HEK293 (cell line): ENCODE data around the gene LAMB4.
"Not testable (repeated sequence)": the region's sequence is repeated elsewhere in the genome, so short reads cannot be mapped to it uniquely, and the experiment has no call there.

Experiments
- CTCF ChIA-PET: fragments of 350-600 bp; formaldehyde crosslinking; extraction: SDS; loops from one replicate; lab custom pipeline; 2021; ENCODE audit warnings: antibody characterized with exemption; lab: Yijun Ruan, JAX
- POLR2A ChIA-PET: fragments of 300-600 bp; formaldehyde crosslinking; extraction: SDS; loops from one replicate; lab custom pipeline; 2020; ENCODE audit warnings: antibody characterized with exemption, inconsistent platforms; lab: Yijun Ruan, JAX
- H3K27ac ChIP-seq: fragments of 200-500 bp; sonication (Bioruptor generic); 2 replicates; pipeline ENCODE4 v1.5.1; 2014; ENCODE audit warnings: low read depth, low read length, control low read depth, inconsistent platforms; ENCODE audit errors: extremely low read depth
- H3K36me3 ChIP-seq, 2 experiments: fragments of 200-500 bp in 1 of 2; sonication (Bioruptor generic) in 1 of 2; 1 replicate in 1 of 2; 2 replicates in 1 of 2; pipeline ENCODE4 v1.5.1; 2014 to 2017; ENCODE audit warnings: inconsistent platforms in 2 of 2, low read length in 2 of 2; ENCODE audit not compliant: control insufficient read depth in 2 of 2, insufficient read depth in 1 of 2
- H3K4me1 ChIP-seq: fragments of 200-500 bp; sonication (Bioruptor generic); 2 replicates; pipeline ENCODE4 v1.5.1; 2014; ENCODE audit warnings: mild to moderate bottlenecking, low read length, inconsistent platforms; ENCODE audit not compliant: control insufficient read depth, insufficient read depth
- H3K4me3 ChIP-seq: 2 replicates; pipeline ENCODE4 v1.5.1; 2011; ENCODE audit warnings: low read depth, mild to moderate bottlenecking, control low read depth, low read length, moderate library complexity
- H3K9me3 ChIP-seq: fragments of 200-500 bp; sonication (Bioruptor generic); 2 replicates; pipeline ENCODE4 v1.5.1; 2014; ENCODE audit warnings: low read depth, low read length, inconsistent platforms; ENCODE audit not compliant: control insufficient read depth, insufficient read depth
- CTCF ChIP-seq: fragments of 450-650 bp; formaldehyde crosslinking; IDR thresholded peaks from 2 replicates; pipeline ENCODE4 v1.5.1; 2016; ENCODE audit warnings: missing biosample characterization, missing genetic modification characterization
- FEZF1 ChIP-seq: fragments of 450-650 bp; formaldehyde crosslinking; IDR thresholded peaks from 2 replicates; pipeline ENCODE4 v1.5.1; 2016; ENCODE audit warnings: missing biosample characterization, missing genetic modification characterization
- ZBTB1 ChIP-seq: fragments of 450-650 bp; formaldehyde crosslinking; IDR thresholded peaks from 2 replicates; pipeline ENCODE4 v1.5.1; 2016; ENCODE audit warnings: missing biosample characterization, missing genetic modification characterization
- ZBTB21 ChIP-seq: fragments of 450-650 bp; formaldehyde crosslinking; IDR thresholded peaks from 2 replicates; pipeline ENCODE4 v1.5.1; 2017; ENCODE audit warnings: missing biosample characterization, missing genetic modification characterization
- ZNF133 ChIP-seq: fragments of 450-650 bp; formaldehyde crosslinking; IDR thresholded peaks from 2 replicates; pipeline ENCODE4 v1.5.1; 2016; ENCODE audit warnings: missing biosample characterization, missing genetic modification characterization
- ZNF155 ChIP-seq: fragments of 450-650 bp; formaldehyde crosslinking; IDR thresholded peaks from 2 replicates; pipeline ENCODE4 v1.5.1; 2016; ENCODE audit warnings: missing biosample characterization, missing genetic modification characterization
- ZNF2 ChIP-seq: fragments of 450-650 bp; formaldehyde crosslinking; IDR thresholded peaks from 2 replicates; pipeline ENCODE4 v1.5.1; 2016; ENCODE audit warnings: missing biosample characterization, missing genetic modification characterization
- ZNF335 ChIP-seq: fragments of 450-650 bp; formaldehyde crosslinking; conservative IDR thresholded peaks from 2 replicates; pipeline ENCODE4 v1.5.1; 2016; ENCODE audit warnings: missing biosample characterization, missing genetic modification characterization
- ZNF362 ChIP-seq: fragments of 450-650 bp; formaldehyde crosslinking; IDR thresholded peaks from 2 replicates; pipeline ENCODE4 v1.5.1; 2016; ENCODE audit warnings: missing biosample characterization, missing genetic modification characterization
- ZNF366 ChIP-seq: fragments of 450-650 bp; formaldehyde crosslinking; conservative IDR thresholded peaks from 2 replicates; pipeline ENCODE4 v1.5.1; 2016; ENCODE audit warnings: missing biosample characterization, missing genetic modification characterization
- ZNF416 ChIP-seq: fragments of 450-650 bp; formaldehyde crosslinking; IDR thresholded peaks from 2 replicates; pipeline ENCODE4 v1.5.1; 2016; ENCODE audit warnings: missing biosample characterization, missing genetic modification characterization
- ZNF501 ChIP-seq: fragments of 450-650 bp; formaldehyde crosslinking; IDR thresholded peaks from 2 replicates; pipeline ENCODE4 v1.5.1; 2016; ENCODE audit warnings: missing biosample characterization, missing genetic modification characterization
- ZNF585B ChIP-seq: fragments of 450-650 bp; formaldehyde crosslinking; IDR thresholded peaks from 2 replicates; pipeline ENCODE4 v1.5.1; 2016; ENCODE audit warnings: missing biosample characterization, missing genetic modification characterization
- ZNF610 ChIP-seq: fragments of 450-650 bp; formaldehyde crosslinking; IDR thresholded peaks from 2 replicates; pipeline ENCODE4 v1.5.1; 2016; ENCODE audit warnings: missing biosample characterization, missing genetic modification characterization, borderline replicate concordance
- ZNF654 ChIP-seq: fragments of 450-650 bp; formaldehyde crosslinking; IDR thresholded peaks from 2 replicates; pipeline ENCODE4 v1.5.1; 2016; ENCODE audit warnings: low read depth, missing biosample characterization, missing genetic modification characterization
- ZNF670 ChIP-seq: fragments of 450-650 bp; formaldehyde crosslinking; IDR thresholded peaks from 2 replicates; pipeline ENCODE4 v1.5.1; 2016; ENCODE audit warnings: missing biosample characterization, missing genetic modification characterization, low read depth
- ZSCAN4 ChIP-seq: fragments of 450-650 bp; formaldehyde crosslinking; IDR thresholded peaks from 2 replicates; pipeline ENCODE4 v1.5.1; 2017; ENCODE audit warnings: missing biosample characterization, missing genetic modification characterization
- TF ChIP-seq, protein P1 (sequence below): fragments of 450-650 bp; formaldehyde crosslinking; IDR thresholded peaks from 2 replicates; pipeline ENCODE4 v1.5.1; 2017; ENCODE audit warnings: missing biosample characterization, missing genetic modification characterization
- TF ChIP-seq, protein P2 (sequence below): fragments of 450-650 bp; formaldehyde crosslinking; IDR thresholded peaks from 2 replicates; pipeline ENCODE4 v1.5.1; 2017; ENCODE audit warnings: missing biosample characterization, missing genetic modification characterization

LAMB4 gene

GRCh38 chr7:108034586-108034985, 95.6 kb downstream of the LAMB4 start:
- H3K4me1 ChIP-seq = no peaks in the 10 kb centered on the region
- TF ChIP-seq, protein P1, sequence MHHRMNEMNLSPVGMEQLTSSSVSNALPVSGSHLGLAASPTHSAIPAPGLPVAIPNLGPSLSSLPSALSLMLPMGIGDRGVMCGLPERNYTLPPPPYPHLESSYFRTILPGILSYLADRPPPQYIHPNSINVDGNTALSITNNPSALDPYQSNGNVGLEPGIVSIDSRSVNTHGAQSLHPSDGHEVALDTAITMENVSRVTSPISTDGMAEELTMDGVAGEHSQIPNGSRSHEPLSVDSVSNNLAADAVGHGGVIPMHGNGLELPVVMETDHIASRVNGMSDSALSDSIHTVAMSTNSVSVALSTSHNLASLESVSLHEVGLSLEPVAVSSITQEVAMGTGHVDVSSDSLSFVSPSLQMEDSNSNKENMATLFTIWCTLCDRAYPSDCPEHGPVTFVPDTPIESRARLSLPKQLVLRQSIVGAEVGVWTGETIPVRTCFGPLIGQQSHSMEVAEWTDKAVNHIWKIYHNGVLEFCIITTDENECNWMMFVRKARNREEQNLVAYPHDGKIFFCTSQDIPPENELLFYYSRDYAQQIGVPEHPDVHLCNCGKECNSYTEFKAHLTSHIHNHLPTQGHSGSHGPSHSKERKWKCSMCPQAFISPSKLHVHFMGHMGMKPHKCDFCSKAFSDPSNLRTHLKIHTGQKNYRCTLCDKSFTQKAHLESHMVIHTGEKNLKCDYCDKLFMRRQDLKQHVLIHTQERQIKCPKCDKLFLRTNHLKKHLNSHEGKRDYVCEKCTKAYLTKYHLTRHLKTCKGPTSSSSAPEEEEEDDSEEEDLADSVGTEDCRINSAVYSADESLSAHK = no peak
- TF ChIP-seq ZNF416 (tag by site-specific recombination) (no peak), ZNF654 (no peak), FEZF1 (no peak)
- TF ChIP-seq, all 188 proteins: peak for 0
- no peak overlapping the region for H3K27ac ChIP-seq
- H3K36me3 ChIP-seq = no peaks in the 10 kb centered on the region
- H3K9me3 ChIP-seq = no peaks in the 10 kb centered on the region
- ChIA-PET POLR2A (no interaction called here), CTCF (no interaction called here)
- no peak overlapping the region for H3K4me3 ChIP-seq

- Histone ChIP-seq H3K4me3 (no peak overlapping the region), H3K27ac (no peak overlapping the region), H3K9me3 (no peaks in the 10 kb centered on the region)
- CTCF ChIA-PET = no interaction called here
- TF ChIP-seq ZBTB21 = no peak
- TF ChIP-seq ZNF133 (tag by site-specific recombination) = no peak
- no peak for TF ChIP-seq ZNF155
- no peak for TF ChIP-seq ZNF585B
- no peak for TF ChIP-seq ZBTB1 (tag by site-specific recombination)
- TF ChIP-seq ZSCAN4 = no peak
- TF ChIP-seq ZNF501 (tag by site-specific recombination) = no peak
- TF ChIP-seq, protein P2, sequence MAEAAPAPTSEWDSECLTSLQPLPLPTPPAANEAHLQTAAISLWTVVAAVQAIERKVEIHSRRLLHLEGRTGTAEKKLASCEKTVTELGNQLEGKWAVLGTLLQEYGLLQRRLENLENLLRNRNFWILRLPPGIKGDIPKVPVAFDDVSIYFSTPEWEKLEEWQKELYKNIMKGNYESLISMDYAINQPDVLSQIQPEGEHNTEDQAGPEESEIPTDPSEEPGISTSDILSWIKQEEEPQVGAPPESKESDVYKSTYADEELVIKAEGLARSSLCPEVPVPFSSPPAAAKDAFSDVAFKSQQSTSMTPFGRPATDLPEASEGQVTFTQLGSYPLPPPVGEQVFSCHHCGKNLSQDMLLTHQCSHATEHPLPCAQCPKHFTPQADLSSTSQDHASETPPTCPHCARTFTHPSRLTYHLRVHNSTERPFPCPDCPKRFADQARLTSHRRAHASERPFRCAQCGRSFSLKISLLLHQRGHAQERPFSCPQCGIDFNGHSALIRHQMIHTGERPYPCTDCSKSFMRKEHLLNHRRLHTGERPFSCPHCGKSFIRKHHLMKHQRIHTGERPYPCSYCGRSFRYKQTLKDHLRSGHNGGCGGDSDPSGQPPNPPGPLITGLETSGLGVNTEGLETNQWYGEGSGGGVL (tag by site-specific recombination) = no peak
- no peak for TF ChIP-seq ZNF366 (tag by site-specific recombination)
- no peak for TF ChIP-seq ZNF610 (tag by site-specific recombination)
- no peak for TF ChIP-seq ZNF670 (tag by site-specific recombination)
- TF ChIP-seq, all 188 proteins: peak for 0
- H3K36me3 ChIP-seq = no peaks in the 10 kb centered on the region
- POLR2A ChIA-PET = interaction anchor here (0.7 kb wide), 1 partner anchor 26 kb away, joined by 3 read pairs; no protein-coding TSS in a partner anchor
- no peaks in the 10 kb centered on the region for H3K4me1 ChIP-seq
Observed at GRCh38 chr7:108033776-108034497, 96.2 kb downstream of the LAMB4 start.

- H3K4me1 ChIP-seq = not testable (repeated sequence)
- TF ChIP-seq CTCF (tag by site-specific recombination) (peak; percentile 27; the same call in 1 of the 2 replicates), ZNF335 (peak; percentile 61), ZNF362 (peak; percentile 39; the same call in 1 of the 2 replicates), ZNF2 (tag by site-specific recombination) (0 out of 2 replicates have a peak, but pooled peaks have one; percentile 64)
- TF ChIP-seq, all 188 proteins: peak for 4; not testable (repeated sequence) for 184
- POLR2A ChIA-PET = interaction anchor here (0.7 kb wide), 1 partner anchor 27 kb away, joined by 3 read pairs; no protein-coding TSS in a partner anchor
- H3K9me3 ChIP-seq, H3K4me3 ChIP-seq, H3K27ac ChIP-seq, H3K36me3 ChIP-seq, CTCF ChIA-PET: not testable (repeated sequence)
Observed at GRCh38 chr7:108033309-108033708, 96.9 kb downstream of the LAMB4 start.
